ENCODE measurements around the gene MBTD1. TPM values are rescaled to one million over a fixed set of nuclear protein-coding genes. Genes with fewer than 3 reads are reported as not detected.

Gene MBTD1
- total and polyA plus RNA-seq, 2 of the 8 experiments (the other 6 are each of a cell fraction or from before 2014, with no cell fraction given): 20.3 to 51.4 TPM

- H3K79me2 ChIP-seq (ENCODE audit: control insufficient read depth in 1 of 2, insufficient read depth in 2 of 2, low read length in 2 of 2): no peaks in the 10 kb centered on the region
- no peaks in the 10 kb centered on the region for H4K20me1 ChIP-seq (replicated peaks in 1 of 2; ENCODE audit: control insufficient read depth in 1 of 2, insufficient read depth in 2 of 2, low read length in 2 of 2)
- H3K23me2 ChIP-seq (ENCODE audit: low read depth, low read length): no peaks in the 10 kb centered on the region
- H3K27ac ChIP-seq (ENCODE audit: low read depth, low read length): no peak overlapping the region
- H2AFZ ChIP-seq (ENCODE audit: low read length): no peak overlapping the region
- WGBS, 2 experiments (ENCODE audit: extremely low coverage in 1 of 2, insufficient coverage in 1 of 2, insufficient read length in 1 of 2, insufficient replicate concordance in 2 of 2, low coverage in 1 of 2, low lambda C conversion rate in 2 of 2, missing lambda C conversion rate in 1 of 2): 91% methylated on average over 4 of the region's 4 CpGs; no CpG with 5 or more reads in 1 of the 2 experiments
- no peak overlapping the region for H3K9ac ChIP-seq (replicated peaks in 1 of 4; ENCODE audit: extremely low read depth in 1 of 4, low read depth in 3 of 4, low read length in 3 of 4)
- no peak overlapping the region for H4K5ac ChIP-seq (ENCODE audit: insufficient read length, low read depth, low read length)
- H2BK5ac ChIP-seq (ENCODE audit: low read depth, low read length): no peak overlapping the region
- ChIA-PET POLR2A (ENCODE audit: partially characterized antibody) (no interaction called here), CTCF (ENCODE audit: partially characterized antibody) (interaction anchor here (1.0 to 1.3 kb wide), 2 partner anchors 25 to 148 kb away, joined by 3 read pairs; no protein-coding TSS in a partner anchor)
- no peak overlapping the region for H3K4ac ChIP-seq (replicated peaks; ENCODE audit: insufficient read length, low read depth, low read length)
- H4K8ac ChIP-seq (ENCODE audit: extremely low read depth, insufficient read depth, low read length): no peak overlapping the region
- no peak overlapping the region for H3K23ac ChIP-seq (ENCODE audit: insufficient read length)
- H3K56ac ChIP-seq (replicated peaks; ENCODE audit: insufficient read length, low read depth, low read length): no peak overlapping the region
- no peak for TF ChIP-seq BCL11A (IDR thresholded peaks at IDR 0.05; ENCODE audit: low read depth in 2 of 2, low read length in 2 of 2)
- no peak for TF ChIP-seq USF2 (IDR thresholded peaks at IDR 0.05; ENCODE audit: low read length)
- TF ChIP-seq GABPA (IDR thresholded peaks at IDR 0.05; ENCODE audit: borderline replicate concordance, insufficient read depth, low read length): no peak
- no peak for TF ChIP-seq CBX5 (IDR thresholded peaks at IDR 0.05; ENCODE audit: low read depth, low read length)
- no peak for TF ChIP-seq RXRA (IDR thresholded peaks at IDR 0.05; ENCODE audit: insufficient read depth, low read depth, low read length)
- TF ChIP-seq KDM4A (IDR thresholded peaks at IDR 0.05; ENCODE audit: low read depth, low read length, severe bottlenecking): no peak
- TF ChIP-seq HDAC6 (IDR thresholded peaks at IDR 0.05; ENCODE audit: low read depth, low read length): no peak
- TF ChIP-seq CEBPB (IDR thresholded peaks at IDR 0.05; ENCODE audit: low read depth, low read length): no peak
- no peak for TF ChIP-seq ATF3 (IDR thresholded peaks at IDR 0.05; ENCODE audit: insufficient read depth, low read depth, low read length)
- no peak overlapping the region for H3K4me2 ChIP-seq (ENCODE audit: insufficient read depth in 1 of 2, low read depth in 2 of 2, low read length in 2 of 2)
- H2BK12ac ChIP-seq (ENCODE audit: low read depth, low read length): no peak overlapping the region
- no peak overlapping the region for H2BK15ac ChIP-seq (ENCODE audit: low read length)
- H3K27me3 ChIP-seq (replicated peaks in 1 of 4; ENCODE audit: control insufficient read depth in 3 of 4, extremely low read depth in 1 of 4, insufficient read depth in 3 of 4, low read length in 3 of 4): no peaks in the 10 kb centered on the region
- H2BK20ac ChIP-seq (ENCODE audit: low read length): no peak overlapping the region
- H3K36me3 ChIP-seq (ENCODE audit: control insufficient read depth in 2 of 4, insufficient read depth in 4 of 4, low read length in 3 of 4): no peaks in the 10 kb centered on the region
- no peaks in the 10 kb centered on the region for H3K79me1 ChIP-seq (ENCODE audit: low read depth, low read length)
- H3K14ac ChIP-seq (ENCODE audit: insufficient read length): no peak overlapping the region
- DNase-seq (ENCODE audit: low read depth in 1 of 2, low spot score in 2 of 2) (no peak), FAIRE-seq (no peak)
- no peak overlapping the region for H3K18ac ChIP-seq (ENCODE audit: extremely low read depth, low read length)
- H2BK120ac ChIP-seq (replicated peaks; ENCODE audit: low read depth, low read length): no peak overlapping the region
- H4K91ac ChIP-seq (replicated peaks; ENCODE audit: insufficient read length, low read length): no peak overlapping the region
- H3K4me3 ChIP-seq (ENCODE audit: extremely low read depth in 1 of 4, insufficient read depth in 2 of 4, low read depth in 3 of 4, low read length in 4 of 4): no peak overlapping the region
- peaks cover 0 to 2% (median under 1%) of the 10 kb centered on the region in 4 experiments; a peak in 1 of 7 replicates for H3K4me1 ChIP-seq (replicated peaks in 1 of 4; ENCODE audit: control insufficient read depth in 3 of 4, insufficient read depth in 4 of 4, low read length in 3 of 4)
- H2AK5ac ChIP-seq (ENCODE audit: low read depth, low read length): no peak overlapping the region
- no peaks in the 10 kb centered on the region for H3K9me3 ChIP-seq (ENCODE audit: insufficient read depth in 2 of 2, low read depth in 1 of 2, low read length in 1 of 2)
Measured at GRCh38 chr17:51147650-51148049, 112.2 kb downstream of the MBTD1 start.
